Measurements from ENCODE around the gene OR8B4.

- TF ChIP-seq CTCF (conservative IDR thresholded peaks at IDR 0.05; ENCODE audit: low read depth, low read length) (no peak), EZH2 (IDR thresholded peaks at IDR 0.05; ENCODE audit: borderline replicate concordance, low read depth, low read length, poor library complexity, severe bottlenecking) (no peak)
Observed at GRCh38 chr11:124446916-124447315, 22.2 kb upstream of the OR8B4 start.
